GM12865 (cell line): ENCODE data around the gene ZBTB16.

Experiments used
- DNase-seq: peaks from one replicate; pipeline ENCODE4 v3.0.0; 2010; ENCODE audit warnings: low read depth
- H3K4me3 ChIP-seq: 2 replicates; pipeline ENCODE4 v1.5.1; 2011; ENCODE audit warnings: mild to moderate bottlenecking, low read depth, low read length, control low read depth
- TF ChIP-seq, protein P1 (sequence below): IDR thresholded peaks from 2 replicates; pipeline ENCODE4 v1.5.1; 2011; ENCODE audit warnings: low read length, control low read depth, low read depth, inconsistent platforms; ENCODE audit not compliant: insufficient read depth; ENCODE audit errors: missing control alignments

ZBTB16 gene

DNA sequence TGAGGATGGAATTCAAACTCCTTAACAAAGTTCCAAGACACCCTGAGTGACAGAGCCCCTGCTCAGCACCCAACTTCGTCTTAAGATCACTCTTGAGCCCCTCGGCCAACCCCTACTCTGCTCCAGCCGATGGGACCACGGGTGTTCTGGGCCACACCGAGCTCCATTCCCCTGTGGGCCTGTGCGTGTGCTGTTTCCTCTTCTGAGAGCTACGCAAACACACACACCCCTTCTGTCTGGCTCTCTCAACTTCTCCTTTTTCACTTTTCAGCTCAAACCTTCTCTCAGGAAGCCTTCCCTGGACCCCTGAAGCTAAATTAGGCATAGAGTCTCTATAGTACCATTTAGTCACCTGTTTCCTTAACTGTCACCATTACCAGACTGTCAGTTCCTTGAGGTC is 199.2 kb downstream of the ZBTB16 start:
- H3K4me3 ChIP-seq: no peak overlapping the region
- no peak for DNase-seq
- TF ChIP-seq, protein P1, sequence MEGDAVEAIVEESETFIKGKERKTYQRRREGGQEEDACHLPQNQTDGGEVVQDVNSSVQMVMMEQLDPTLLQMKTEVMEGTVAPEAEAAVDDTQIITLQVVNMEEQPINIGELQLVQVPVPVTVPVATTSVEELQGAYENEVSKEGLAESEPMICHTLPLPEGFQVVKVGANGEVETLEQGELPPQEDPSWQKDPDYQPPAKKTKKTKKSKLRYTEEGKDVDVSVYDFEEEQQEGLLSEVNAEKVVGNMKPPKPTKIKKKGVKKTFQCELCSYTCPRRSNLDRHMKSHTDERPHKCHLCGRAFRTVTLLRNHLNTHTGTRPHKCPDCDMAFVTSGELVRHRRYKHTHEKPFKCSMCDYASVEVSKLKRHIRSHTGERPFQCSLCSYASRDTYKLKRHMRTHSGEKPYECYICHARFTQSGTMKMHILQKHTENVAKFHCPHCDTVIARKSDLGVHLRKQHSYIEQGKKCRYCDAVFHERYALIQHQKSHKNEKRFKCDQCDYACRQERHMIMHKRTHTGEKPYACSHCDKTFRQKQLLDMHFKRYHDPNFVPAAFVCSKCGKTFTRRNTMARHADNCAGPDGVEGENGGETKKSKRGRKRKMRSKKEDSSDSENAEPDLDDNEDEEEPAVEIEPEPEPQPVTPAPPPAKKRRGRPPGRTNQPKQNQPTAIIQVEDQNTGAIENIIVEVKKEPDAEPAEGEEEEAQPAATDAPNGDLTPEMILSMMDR: no peak

DNA sequence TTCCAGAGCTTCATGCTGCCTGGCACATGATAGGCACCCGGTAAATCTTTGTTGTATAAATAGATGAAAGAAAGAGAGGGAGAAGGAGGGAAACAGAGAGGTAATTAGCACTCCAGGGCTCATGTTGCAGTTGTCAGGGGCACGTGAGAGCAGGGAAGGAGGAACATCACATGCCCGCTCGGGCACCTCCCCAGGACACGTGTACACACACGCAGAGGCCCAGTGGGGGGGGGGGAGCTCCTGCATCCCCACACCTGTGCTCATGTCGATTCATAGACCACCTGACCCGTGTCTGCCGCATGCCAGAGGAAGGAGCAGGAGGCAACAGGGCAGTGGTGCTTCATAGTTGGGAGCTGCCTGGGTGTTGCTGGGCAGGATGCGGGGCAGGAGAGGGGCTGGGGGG is 199.6 kb downstream of the ZBTB16 start:
- no peak overlapping the region for H3K4me3 ChIP-seq
- no peak for DNase-seq
- TF ChIP-seq, protein P1: no peak

DNA sequence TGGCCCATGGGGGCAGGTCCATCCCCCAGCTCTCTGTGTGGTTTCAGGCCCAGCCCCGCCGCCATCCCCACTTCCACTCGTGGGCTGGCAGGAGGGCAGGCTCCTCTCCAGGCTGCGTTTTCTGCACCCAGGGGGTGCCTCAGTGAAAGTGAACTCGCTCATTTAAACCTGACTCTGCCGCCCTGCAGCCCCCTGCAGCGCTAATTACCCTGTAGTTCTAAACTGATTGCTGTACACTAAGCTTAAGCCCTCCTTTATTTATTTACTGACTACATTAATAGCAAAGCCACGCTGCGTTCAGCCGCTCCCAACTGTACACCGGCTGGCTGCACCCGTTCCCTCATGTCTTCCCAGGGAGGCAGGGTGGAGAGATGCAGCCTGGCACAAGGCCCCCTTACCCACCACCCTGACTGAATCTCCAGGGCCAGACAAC is 200.1 kb downstream of the ZBTB16 start:
- TF ChIP-seq, protein P1: no peak
- no peak overlapping the region for H3K4me3 ChIP-seq
- no peak for DNase-seq

DNA sequence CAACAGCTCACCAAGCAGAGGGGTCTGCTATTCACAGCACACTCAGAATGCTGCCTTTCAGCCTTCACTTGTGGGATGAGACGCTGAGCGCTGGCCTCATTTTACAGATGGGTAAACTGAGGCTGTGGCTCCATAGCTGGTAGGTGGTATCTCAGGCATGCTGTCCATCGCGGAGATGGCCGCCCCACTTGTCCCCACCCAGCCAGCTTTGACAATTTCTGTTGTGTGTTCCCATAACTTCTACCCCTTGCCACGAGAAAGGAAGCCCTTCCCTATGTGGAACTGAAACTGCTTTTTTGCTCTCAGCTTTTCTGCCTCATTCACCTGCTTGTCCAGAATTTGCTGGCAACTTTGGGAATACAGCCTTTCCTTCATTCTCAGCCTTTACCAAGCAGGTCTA is 200.6 kb downstream of the ZBTB16 start:
- no peak for DNase-seq
- TF ChIP-seq, protein P1: no peak
- no peak overlapping the region for H3K4me3 ChIP-seq

DNA sequence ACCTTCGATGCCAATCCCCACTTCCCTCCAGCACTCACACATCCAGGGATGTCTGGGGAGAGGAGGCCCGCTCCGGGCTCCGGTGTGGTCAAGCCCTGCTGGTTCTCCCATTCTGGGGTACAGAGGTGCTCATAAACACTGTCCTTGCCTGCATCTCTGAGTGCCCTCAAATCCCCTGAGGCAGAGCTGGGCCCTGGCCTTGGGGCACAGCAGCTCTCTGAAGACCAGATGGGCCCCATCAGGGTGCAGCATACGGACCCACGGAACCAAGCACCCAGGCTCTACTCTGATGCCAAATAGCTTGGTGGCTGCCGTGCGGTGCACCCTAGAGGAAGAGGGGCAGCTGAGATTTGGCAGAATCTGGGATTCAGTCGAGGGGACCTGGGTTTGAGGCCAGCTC is 201.0 kb downstream of the ZBTB16 start:
- no peak overlapping the region for H3K4me3 ChIP-seq
- TF ChIP-seq, protein P1: no peak
- no peak for DNase-seq

DNA sequence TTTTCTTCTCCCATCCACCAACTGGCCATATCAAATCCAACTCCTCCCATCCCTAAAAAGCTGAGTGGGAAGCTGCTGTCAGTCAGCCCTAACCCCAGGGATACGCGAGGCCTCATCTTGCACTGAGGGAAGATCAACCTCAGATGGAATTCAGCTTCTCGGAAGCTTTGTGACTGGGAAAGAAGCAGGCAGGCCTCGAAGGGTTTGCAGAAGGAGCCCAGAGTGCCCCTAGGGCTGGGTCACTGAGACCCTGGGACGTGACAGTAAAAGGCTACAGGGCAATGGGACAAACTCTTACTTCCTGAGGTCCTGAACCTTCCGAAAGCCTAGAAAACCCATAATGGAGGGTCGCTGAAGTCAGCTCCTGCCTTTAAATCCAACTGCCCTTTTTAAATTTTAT is 202.3 kb downstream of the ZBTB16 start:
- no peak overlapping the region for H3K4me3 ChIP-seq
- TF ChIP-seq, protein P1: no peak
- DNase-seq: no peak

DNA sequence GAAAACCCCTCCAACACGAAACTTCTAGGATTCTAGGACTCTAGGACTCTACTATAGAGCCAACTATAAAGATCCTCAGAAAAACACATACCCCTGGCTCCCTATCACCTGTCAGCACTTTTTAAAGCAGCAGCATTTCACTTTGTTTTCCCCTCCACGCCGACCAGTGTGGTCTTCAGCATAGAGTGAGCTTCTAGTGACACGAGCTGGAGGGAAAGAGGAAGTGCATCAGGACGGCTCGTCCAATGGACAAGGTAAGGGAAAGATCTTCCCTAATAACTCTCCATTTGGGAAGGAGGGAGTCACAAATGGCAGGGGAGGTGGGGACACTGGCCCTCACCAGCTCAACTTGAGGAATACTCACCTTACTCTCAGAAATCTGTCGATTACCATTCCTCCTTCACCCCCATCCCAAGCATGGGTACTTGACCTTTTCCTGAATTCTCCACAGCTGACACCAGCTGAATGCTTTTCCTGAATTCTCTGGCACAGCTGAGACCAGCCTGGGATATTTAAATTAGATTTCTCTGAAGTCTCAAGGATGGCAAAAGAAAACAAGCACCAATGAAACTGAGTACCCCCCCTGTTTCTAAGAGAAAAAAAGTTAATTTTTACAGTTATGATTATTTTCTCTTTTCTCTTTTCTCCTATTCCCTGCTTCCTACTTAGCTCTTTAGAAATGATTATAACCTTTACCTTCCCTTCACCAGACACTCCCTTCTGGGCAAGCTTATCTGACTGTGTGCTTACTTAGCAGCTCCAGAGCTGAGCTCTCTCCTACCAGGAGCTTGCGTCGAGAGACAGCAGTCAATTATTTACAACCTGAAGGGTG is 203.4 kb downstream of the ZBTB16 start:
- no peak for DNase-seq
- TF ChIP-seq, protein P1: peak; percentile 33
- no peak overlapping the region for H3K4me3 ChIP-seq
